IPS-18a (cell line): Measurements from ENCODE around the gene EEF1AKMT3.

Experiments
- H3K27ac ChIP-seq: one replicate; pipeline ENCODE4 v1.5.1; 2013; ENCODE audit warnings: low read length
- H3K27me3 ChIP-seq: one replicate; pipeline ENCODE4 v1.6.1; 2013; ENCODE audit warnings: mild to moderate bottlenecking, low read length; ENCODE audit not compliant: control insufficient read depth, insufficient read depth
- H3K36me3 ChIP-seq: one replicate; pipeline ENCODE4 v1.6.1; 2013; ENCODE audit warnings: low read depth, low read length; ENCODE audit not compliant: control insufficient read depth
- H3K4me1 ChIP-seq: one replicate; pipeline ENCODE4 v1.6.1; 2013; ENCODE audit warnings: low read depth, low read length; ENCODE audit not compliant: control insufficient read depth
- H3K4me3 ChIP-seq: one replicate; pipeline ENCODE4 v1.5.1; 2013; ENCODE audit warnings: low read length
- H3K9ac ChIP-seq: one replicate; pipeline ENCODE4 v1.6.1; 2013; ENCODE audit warnings: mild to moderate bottlenecking, low read length, moderate library complexity
- H3K9me3 ChIP-seq: one replicate; pipeline ENCODE4 v1.6.1; 2013; ENCODE audit warnings: low read depth, low read length; ENCODE audit not compliant: control insufficient read depth

Gene EEF1AKMT3

DNA sequence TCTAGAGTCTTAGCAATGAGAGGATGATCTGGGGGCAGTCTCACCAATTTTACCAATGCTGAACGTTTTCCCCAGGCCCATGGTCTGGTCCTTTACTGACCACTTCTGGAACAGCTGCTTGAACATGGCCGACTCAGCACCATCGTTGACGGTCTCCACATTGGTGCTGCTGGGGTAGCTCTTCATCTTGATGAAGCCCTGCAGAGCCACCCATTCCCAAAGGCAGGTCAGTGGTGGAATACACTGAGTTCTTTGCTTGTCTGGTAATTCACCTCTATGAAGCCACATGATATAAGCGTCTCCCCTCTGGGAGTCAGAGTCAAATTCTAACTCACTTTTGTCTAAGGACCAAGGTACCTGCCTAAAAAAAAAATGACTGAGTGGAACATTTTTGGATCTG is 35.9 kb downstream of the EEF1AKMT3 start:
- no peaks in the 10 kb centered on the region for H3K27me3 ChIP-seq
- no peak overlapping the region for H3K27ac ChIP-seq
- H3K4me3 ChIP-seq = no peak overlapping the region
- H3K36me3 ChIP-seq = no peaks in the 10 kb centered on the region
- H3K4me1 ChIP-seq = no peaks in the 10 kb centered on the region
- no peak overlapping the region for H3K9ac ChIP-seq
- H3K9me3 ChIP-seq = no peaks in the 10 kb centered on the region

DNA sequence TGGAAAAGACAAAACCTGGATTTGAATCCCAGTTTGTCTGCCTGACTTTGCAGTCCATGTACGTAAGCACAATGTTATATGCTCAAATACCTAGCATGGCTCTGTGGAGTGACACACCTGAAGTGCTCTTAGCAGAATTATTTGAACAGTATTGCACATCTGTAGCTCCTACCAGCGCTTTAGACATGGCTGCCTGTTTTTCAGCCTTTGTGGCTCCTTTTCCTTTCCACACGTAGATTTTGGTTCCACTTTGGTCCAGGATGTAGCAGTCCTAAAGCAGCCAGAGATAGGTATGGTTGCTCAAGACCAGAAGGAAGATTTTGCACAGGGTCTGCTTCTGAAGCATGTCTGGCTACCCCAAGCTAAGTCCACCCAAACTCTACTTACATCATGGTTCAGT is 37.0 kb downstream of the EEF1AKMT3 start:
- no peak overlapping the region for H3K4me3 ChIP-seq
- H3K36me3 ChIP-seq = no peaks in the 10 kb centered on the region
- no peak overlapping the region for H3K27ac ChIP-seq
- H3K9ac ChIP-seq = no peak overlapping the region
- no peaks in the 10 kb centered on the region for H3K27me3 ChIP-seq
- H3K4me1 ChIP-seq = no peaks in the 10 kb centered on the region
- no peaks in the 10 kb centered on the region for H3K9me3 ChIP-seq

DNA sequence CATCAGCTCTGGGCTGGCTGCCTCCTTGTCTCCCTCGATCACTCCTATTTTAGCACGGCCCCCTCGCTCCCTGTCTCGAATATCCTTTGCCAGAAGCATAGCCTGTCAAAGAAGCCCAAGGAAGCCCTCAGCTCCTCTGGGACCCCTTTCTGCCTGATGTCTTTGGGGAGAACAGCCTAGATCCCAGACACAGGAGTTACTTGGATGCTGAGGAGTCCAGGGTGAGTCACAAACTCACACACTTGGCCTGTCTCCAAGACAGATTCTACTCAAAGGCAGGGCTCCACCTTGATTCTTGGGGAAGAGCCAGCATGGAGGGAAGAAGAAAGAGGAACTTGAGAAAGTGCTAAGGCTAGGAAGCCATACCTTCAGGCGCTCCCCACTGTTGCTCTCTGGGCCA is 38.0 kb downstream of the EEF1AKMT3 start:
- Histone ChIP-seq H3K9ac (no peak overlapping the region), H3K36me3 (no peaks in the 10 kb centered on the region)

DNA sequence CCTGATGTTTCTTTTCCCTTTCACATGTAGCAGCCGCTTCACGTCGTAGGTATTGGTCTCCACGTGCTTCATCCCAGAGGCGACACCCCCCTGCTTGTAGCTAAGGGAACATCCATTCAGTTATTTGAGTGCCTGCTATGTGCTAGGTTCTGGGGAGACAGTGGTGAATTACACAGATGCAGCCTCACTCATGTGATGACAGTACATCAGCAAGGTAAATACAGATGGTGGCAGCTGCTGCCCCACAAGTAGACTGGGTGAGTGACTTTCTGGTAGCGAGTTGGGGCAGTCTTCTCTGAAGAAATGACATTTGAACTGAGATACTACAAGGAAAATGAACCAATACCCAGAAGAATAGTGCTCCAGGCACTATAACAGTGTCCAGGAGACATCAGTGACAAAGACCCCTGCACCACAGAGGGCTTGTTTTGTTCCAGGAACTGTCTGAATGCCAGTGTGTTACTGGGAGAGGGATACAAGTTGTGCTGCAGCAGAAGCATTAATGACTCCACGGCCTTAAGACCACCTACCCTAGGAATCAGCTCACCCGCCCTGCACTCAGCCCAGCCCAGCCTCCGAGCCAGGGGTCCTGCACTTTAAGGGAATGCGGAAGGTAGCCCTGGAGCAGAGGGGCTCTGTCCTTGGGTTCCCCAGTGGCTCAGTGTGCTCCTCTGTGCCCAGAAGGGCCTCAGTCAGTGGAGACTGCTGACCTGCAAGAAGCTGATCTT is 38.8 kb downstream of the EEF1AKMT3 start:
- Histone ChIP-seq H3K4me3 (no peak overlapping the region), H3K27ac (no peak overlapping the region), H3K4me1 (no peaks in the 10 kb centered on the region)

More for the DNA sequence above, 38.0 kb downstream of the EEF1AKMT3 start:
- no peaks in the 10 kb centered on the region for H3K9me3 ChIP-seq
- no peaks in the 10 kb centered on the region for H3K27me3 ChIP-seq
- H3K4me3 ChIP-seq = no peak overlapping the region
- H3K4me1 ChIP-seq = no peaks in the 10 kb centered on the region
- H3K27ac ChIP-seq = no peak overlapping the region

DNA sequence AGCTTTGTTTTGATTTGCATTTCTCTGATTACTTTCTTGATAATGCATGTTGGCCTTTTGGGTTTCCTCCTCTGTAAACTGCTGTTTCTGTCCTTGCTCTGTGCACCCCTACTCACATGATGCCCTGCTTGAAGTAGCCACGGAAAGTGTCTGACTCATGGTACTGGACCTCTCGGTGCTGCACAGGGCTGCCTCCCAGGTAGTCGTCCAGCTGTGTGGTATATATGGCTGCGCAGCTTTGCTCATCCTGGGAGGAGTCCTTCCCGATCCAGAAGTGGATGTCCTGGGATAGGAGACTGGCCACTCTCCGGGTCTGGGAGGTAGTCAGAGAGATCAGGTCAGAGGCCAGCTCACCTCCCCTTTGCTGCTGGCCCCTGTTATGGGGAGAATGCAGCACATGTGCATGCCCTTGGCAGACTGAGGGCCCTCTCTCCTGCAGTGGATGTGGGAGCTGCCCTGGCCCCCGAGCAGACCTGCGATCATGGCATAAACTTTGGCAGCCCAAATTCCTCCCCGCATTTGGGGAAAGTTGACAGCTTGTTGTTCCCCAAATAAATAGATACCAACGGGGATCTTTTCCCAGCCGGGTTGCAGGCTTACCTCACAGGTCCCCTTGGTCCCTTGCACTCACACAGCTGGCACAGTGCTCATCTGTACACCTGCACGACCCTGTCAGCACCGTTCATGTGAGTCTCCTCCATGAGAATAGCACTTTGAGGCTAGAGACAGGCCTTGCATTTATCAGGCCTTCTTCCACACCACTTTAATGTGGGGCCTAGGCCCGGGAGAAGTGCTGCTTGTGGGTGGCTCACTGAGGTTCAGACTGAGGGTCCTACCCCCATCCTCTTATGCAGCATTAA is 40.9 kb downstream of the EEF1AKMT3 start:
- Histone ChIP-seq H3K27me3 (no peaks in the 10 kb centered on the region), H3K9me3 (no peaks in the 10 kb centered on the region), H3K36me3 (no peaks in the 10 kb centered on the region), H3K4me1 (no peaks in the 10 kb centered on the region), H3K27ac (no peak overlapping the region), H3K9ac (no peak overlapping the region), H3K4me3 (no peak overlapping the region)

More for the DNA sequence above, 38.8 kb downstream of the EEF1AKMT3 start:
- Histone ChIP-seq H3K27me3 (no peaks in the 10 kb centered on the region), H3K9ac (no peak overlapping the region), H3K9me3 (no peaks in the 10 kb centered on the region), H3K36me3 (no peaks in the 10 kb centered on the region)

DNA sequence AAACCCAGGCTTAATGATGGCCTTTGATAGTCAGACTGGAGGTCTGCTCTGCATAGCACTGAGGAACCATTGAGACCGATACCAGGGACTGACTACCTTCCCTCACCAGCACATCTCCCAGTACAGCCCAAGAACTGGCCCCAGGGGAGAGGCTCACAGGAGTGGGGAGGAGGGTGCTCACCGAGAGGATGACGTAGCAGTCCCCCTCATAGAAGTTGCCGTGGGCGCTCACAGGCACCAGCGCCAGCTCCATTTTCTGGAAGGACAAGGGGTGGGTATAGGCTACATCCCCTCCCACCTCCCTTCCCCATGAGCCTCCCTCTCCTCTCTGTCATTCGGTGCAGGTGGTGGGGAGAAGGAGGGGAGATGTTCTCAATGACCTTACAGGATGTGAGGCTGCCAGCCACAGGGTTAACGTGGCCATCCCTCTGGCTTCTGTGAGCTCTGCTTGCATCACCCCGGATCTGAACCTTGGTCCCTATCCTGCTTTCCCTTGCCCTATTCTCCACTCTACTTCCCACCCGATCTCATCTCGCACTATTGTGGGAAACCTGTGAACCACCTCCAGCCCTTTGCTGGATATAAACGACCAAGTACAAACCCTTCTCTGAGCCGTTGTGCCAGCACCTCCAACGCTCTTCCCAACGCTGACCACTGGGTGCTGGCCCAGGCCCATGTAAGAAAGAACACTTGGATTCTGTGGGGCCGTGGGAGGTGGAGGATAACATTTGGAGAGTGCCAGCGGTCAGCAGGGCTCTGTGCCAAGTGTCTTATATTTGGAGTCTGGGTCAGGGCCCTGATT is 41.8 kb downstream of the EEF1AKMT3 start:
- Histone ChIP-seq H3K27me3 (no peaks in the 10 kb centered on the region), H3K9ac (no peak overlapping the region), H3K4me1 (no peaks in the 10 kb centered on the region), H3K4me3 (no peak overlapping the region), H3K27ac (no peak overlapping the region), H3K9me3 (no peaks in the 10 kb centered on the region), H3K36me3 (no peaks in the 10 kb centered on the region)

DNA sequence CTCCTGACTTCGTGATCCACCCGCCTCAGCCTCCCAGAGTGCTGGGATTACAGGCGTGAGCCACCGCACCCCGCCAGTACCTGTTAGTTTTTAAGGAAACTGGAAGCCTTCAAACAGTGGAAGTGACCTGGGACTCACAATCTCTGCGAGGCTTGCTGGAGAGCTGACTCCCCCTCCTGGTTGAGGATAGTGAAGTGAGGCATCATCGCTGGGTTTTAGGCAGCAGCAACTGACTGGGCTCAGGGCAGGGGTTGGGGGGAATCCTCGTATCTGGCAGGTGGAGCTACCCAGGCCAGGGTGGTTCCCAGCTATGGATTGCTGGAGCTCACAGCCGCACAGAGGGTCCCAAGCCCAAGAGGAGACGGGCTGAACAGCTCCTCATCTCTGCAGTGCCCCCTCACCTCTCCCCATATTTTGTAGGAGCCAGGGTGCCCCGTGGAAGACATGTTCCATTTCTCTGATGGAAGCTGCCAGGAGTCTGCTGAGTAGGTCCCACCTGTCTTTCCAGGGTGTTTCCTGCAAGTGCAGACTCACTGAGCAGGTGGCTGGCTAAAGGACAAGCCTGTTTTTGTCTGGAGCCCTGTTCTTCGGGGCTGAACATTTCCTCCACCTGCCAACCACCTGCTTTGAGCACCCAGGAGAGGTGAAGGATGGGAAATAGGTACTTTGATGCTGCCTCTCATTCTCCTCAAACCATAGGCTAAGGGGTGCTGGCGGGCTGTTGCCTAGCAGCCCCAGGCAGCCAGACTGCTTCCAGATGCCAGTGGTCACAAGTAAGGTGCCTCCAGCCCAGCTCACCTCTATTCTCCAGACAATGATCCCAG is 43.0 kb downstream of the EEF1AKMT3 start:
- Histone ChIP-seq H3K27me3 (no peaks in the 10 kb centered on the region), H3K9ac (no peak overlapping the region), H3K9me3 (no peaks in the 10 kb centered on the region), H3K36me3 (no peaks in the 10 kb centered on the region), H3K4me1 (no peaks in the 10 kb centered on the region), H3K4me3 (no peak overlapping the region), H3K27ac (no peak overlapping the region)

DNA sequence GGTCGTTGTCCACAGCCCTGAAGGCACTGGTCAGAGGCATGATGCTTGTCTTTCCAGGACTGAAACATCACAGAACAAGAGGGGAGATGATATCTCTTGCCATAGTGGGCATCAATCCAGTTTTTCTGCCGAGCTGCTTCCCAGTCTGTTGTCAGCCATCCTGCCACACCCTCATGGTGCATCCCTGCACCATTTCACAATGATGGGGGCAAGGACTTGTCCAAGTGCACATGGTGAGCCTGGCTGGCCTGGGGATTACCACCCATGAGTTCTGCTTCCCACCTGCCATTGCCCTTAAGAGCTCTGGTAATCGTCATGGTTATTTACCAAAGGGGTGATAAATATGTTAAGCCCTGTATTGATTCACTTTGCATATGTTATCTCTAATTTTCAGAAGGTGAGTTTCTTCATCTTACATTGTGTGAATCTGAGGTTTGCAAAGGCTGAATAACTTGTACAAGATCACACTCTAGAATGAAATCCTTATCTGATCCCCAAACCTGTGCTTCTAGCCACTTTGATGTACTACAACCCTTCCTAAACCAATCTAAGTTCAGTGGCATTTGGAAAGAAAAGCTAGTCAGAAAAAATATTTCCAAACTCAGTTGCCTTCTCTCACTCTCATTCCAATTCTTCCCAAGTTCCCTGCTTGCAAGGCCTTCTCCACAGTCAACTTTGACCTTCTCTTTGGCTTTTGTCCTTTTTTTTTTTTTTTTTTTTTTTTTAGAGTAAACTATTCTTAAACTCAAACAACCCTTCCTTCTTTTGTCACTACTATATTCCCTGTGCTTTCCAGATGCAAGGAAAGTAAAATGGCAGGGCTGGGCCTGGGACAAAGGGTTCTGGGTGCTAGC is 43.8 kb downstream of the EEF1AKMT3 start:
- no peak overlapping the region for H3K9ac ChIP-seq
- no peaks in the 10 kb centered on the region for H3K27me3 ChIP-seq
- no peak overlapping the region for H3K27ac ChIP-seq
- H3K4me3 ChIP-seq = no peak overlapping the region
- H3K36me3 ChIP-seq = no peaks in the 10 kb centered on the region
- no peaks in the 10 kb centered on the region for H3K4me1 ChIP-seq
- H3K9me3 ChIP-seq = no peaks in the 10 kb centered on the region

DNA sequence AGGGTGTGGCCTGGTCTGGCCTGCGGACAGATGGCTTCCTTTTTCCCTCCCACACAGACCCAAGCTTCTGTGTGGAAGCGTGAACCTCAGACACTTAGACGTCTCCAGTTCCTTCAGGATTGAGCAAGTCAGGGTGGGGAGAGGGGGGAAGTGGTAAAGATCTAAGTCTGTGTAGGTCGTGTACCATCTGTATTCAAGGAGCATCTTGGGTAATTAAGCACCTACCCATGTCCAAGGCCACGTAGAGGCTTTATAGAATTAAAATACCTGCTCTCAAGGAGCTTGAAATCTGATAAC is 44.4 kb downstream of the EEF1AKMT3 start:
- Histone ChIP-seq H3K27me3 (no peaks in the 10 kb centered on the region), H3K9me3 (no peaks in the 10 kb centered on the region), H3K36me3 (peaks cover 1% of the 10 kb centered on the region), H3K9ac (no peak overlapping the region), H3K4me1 (no peaks in the 10 kb centered on the region), H3K27ac (no peak overlapping the region), H3K4me3 (no peak overlapping the region)

DNA sequence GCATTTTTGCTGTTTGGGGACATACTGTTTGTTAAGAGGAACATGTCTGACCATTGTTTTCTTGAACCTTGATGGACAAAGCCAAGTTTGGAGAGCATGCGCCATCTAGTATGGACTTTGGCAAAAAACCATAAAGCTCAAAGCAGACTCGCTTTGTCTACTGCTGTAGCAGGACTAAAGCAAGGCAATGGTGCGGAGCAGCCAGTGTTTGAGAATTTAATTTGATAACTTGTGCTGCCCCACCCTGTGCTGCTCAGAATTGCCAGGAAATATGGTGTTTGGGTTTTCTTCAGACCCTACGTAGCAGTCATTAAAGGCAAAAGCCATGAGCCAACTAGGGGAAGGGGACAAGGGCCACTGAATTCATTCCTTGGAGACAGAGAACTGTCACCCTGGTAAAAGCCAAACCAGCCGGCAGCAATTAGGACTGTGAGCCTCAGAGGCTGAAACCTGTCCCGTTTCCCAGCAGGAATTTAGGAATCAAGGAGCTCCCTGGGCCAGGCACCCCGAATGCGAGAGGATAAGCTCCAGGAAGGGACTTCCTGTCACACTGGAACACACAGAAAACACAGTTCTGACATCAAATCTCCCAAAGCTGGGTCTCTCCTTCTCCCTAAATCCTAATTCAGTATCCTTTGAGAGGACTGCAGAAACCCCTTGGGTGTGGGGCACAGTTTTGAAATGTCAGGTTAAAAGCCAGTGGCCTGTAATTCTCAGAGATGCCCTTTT is 45.0 kb downstream of the EEF1AKMT3 start:
- Histone ChIP-seq H3K9me3 (no peaks in the 10 kb centered on the region), H3K27me3 (no peaks in the 10 kb centered on the region), H3K4me1 (no peaks in the 10 kb centered on the region), H3K27ac (no peak overlapping the region), H3K4me3 (no peak overlapping the region), H3K9ac (no peak overlapping the region), H3K36me3 (peaks cover 2% of the 10 kb centered on the region)
